Measurements from ENCODE around the gene MAFG. TPM values are rescaled to one million over a fixed set of nuclear protein-coding genes. Genes with fewer than 3 reads are reported as not detected.

The MAFG gene
- total and polyA plus RNA-seq, 2 donors (not counting 3 experiments of a cell fraction or from before 2014, with no cell fraction given), result 27.6 to 35.0 TPM

- TF ChIP-seq FOS (IDR thresholded peaks at IDR 0.05; ENCODE audit: borderline replicate concordance, insufficient read depth, low read length), result no peak
- no peak for TF ChIP-seq MYC (IDR thresholded peaks at IDR 0.05; ENCODE audit: low read depth, low read length)
Observed at GRCh38 chr17:81952792-81953228, 25.3 kb upstream of the MAFG start.

GRCh38 chr17:81951785-81952684 is 24.5 kb upstream of the MAFG start:
- Histone ChIP-seq H3K27ac (ENCODE audit: insufficient read depth, low read depth, low read length) (no peak overlapping the region), H3K9ac (replicated peaks; ENCODE audit: extremely low read depth, insufficient read depth, low read length) (no peak overlapping the region), H3K79me2 (ENCODE audit: control insufficient read depth, insufficient read depth, low read length) (no peaks in the 10 kb centered on the region), H3K36me3 (ENCODE audit: control insufficient read depth in 2 of 2, extremely low read depth in 1 of 2, insufficient read depth in 2 of 2, low read length in 2 of 2) (no peaks in the 10 kb centered on the region), H3K9me1 (replicated peaks; ENCODE audit: control insufficient read depth, extremely low read depth, insufficient read depth, low read length) (no peaks in the 10 kb centered on the region), H4K20me1 (replicated peaks; ENCODE audit: control insufficient read depth, extremely low read depth, insufficient read depth, low read length) (no peaks in the 10 kb centered on the region), H3K27me3 (ENCODE audit: control insufficient read depth in 2 of 2, insufficient read depth in 2 of 2, low read length in 2 of 2) (no peaks in the 10 kb centered on the region), H3K4me1 (ENCODE audit: control insufficient read depth, extremely low read depth, insufficient read depth, low read length) (no peaks in the 10 kb centered on the region), H3K9me3 (replicated peaks; ENCODE audit: control insufficient read depth, insufficient read depth, low read length) (no peaks in the 10 kb centered on the region), H3K4me3 (replicated peaks in 1 of 3; ENCODE audit: insufficient read depth in 1 of 3, low read depth in 1 of 3, low read length in 3 of 3) (no peak overlapping the region), H3K4me2 (ENCODE audit: insufficient read depth, low read length) (no peak overlapping the region), H2AFZ (ENCODE audit: low read depth, low read length) (no peak overlapping the region)
- dilution Hi-C loops (cut with MboI; ENCODE audit: extremely low pct_ligation_motif_present, low sequenced_read_pairs), result no loop called here
- no peak for TF ChIP-seq POLR2AphosphoS5 (IDR thresholded peaks at IDR 0.05; ENCODE audit: insufficient read depth, low read depth, low read length)
- no peak for TF ChIP-seq MYC (IDR thresholded peaks at IDR 0.05; ENCODE audit: low read depth, low read length)
- TF ChIP-seq POLR2A (IDR thresholded peaks at IDR 0.05; ENCODE audit: low read depth, low read length), result no peak
- no peak for TF ChIP-seq FOS (IDR thresholded peaks at IDR 0.05; ENCODE audit: borderline replicate concordance, insufficient read depth, low read length)
- TF ChIP-seq CTCF (IDR thresholded peaks at IDR 0.05; ENCODE audit: extremely low read depth in 1 of 2, insufficient read depth in 1 of 2, low read depth in 1 of 2, low read length in 2 of 2), result no peak
- no peak for TF ChIP-seq GATA2 (IDR thresholded peaks at IDR 0.05; ENCODE audit: insufficient read depth, insufficient read length, low read depth, low read length)
- TF ChIP-seq MAX (IDR thresholded peaks at IDR 0.05; ENCODE audit: insufficient read depth, insufficient read length), result no peak
- TF ChIP-seq JUN (IDR thresholded peaks at IDR 0.05; ENCODE audit: borderline replicate concordance, insufficient read depth, insufficient read length, low read depth), result no peak
- TF ChIP-seq EZH2 (IDR thresholded peaks at IDR 0.05; ENCODE audit: borderline replicate concordance, low read depth, low read length, severe bottlenecking), result no peak
- ChIA-PET POLR2A (no interaction called here), CTCF (interaction anchor here (1.4 kb wide), 1 partner anchor 25 kb away, joined by 3 read pairs; the partner anchor contains the start of gene MAFG)
- intact Hi-C loops (cut with micrococcal nuclease), result no loop called here
- FAIRE-seq (no peak), DNase-seq (ENCODE audit: low read depth, low spot score) (no peak)
- no TSS peak for BruUV-seq (replicated peaks)

More at GRCh38 chr17:81952792-81953228, 25.3 kb upstream of the MAFG start:
- dilution Hi-C loops (cut with MboI; ENCODE audit: extremely low pct_ligation_motif_present, low sequenced_read_pairs), result no loop called here
- H3K4me1 ChIP-seq (ENCODE audit: control insufficient read depth, extremely low read depth, insufficient read depth, low read length), result no peaks in the 10 kb centered on the region
- no peaks in the 10 kb centered on the region for H3K79me2 ChIP-seq (ENCODE audit: control insufficient read depth, insufficient read depth, low read length)
- FAIRE-seq (no peak), DNase-seq (ENCODE audit: low read depth, low spot score) (no peak)
- no peak overlapping the region for H2AFZ ChIP-seq (ENCODE audit: low read depth, low read length)
- no peak overlapping the region for H3K27ac ChIP-seq (ENCODE audit: insufficient read depth, low read depth, low read length)
- H4K20me1 ChIP-seq (replicated peaks; ENCODE audit: control insufficient read depth, extremely low read depth, insufficient read depth, low read length), result no peaks in the 10 kb centered on the region
- CTCF ChIA-PET, result interaction anchor here (0.8 to 1.4 kb wide), 2 partner anchors 25 to 67 kb away, joined by 3 to 4 read pairs; partner anchors contain the start of gene MAFG
- no peaks in the 10 kb centered on the region for H3K9me1 ChIP-seq (replicated peaks; ENCODE audit: control insufficient read depth, extremely low read depth, insufficient read depth, low read length)
- no peaks in the 10 kb centered on the region for H3K9me3 ChIP-seq (replicated peaks; ENCODE audit: control insufficient read depth, insufficient read depth, low read length)
- BruUV-seq (replicated peaks), result no TSS peak
- H3K36me3 ChIP-seq (ENCODE audit: control insufficient read depth in 2 of 2, extremely low read depth in 1 of 2, insufficient read depth in 2 of 2, low read length in 2 of 2), result no peaks in the 10 kb centered on the region
- intact Hi-C loops (cut with micrococcal nuclease), result no loop called here
- no peak overlapping the region for H3K9ac ChIP-seq (replicated peaks; ENCODE audit: extremely low read depth, insufficient read depth, low read length)
- POLR2A ChIA-PET, result no interaction called here
- no peak overlapping the region for H3K4me2 ChIP-seq (ENCODE audit: insufficient read depth, low read length)
- H3K27me3 ChIP-seq (ENCODE audit: control insufficient read depth in 2 of 2, insufficient read depth in 2 of 2, low read length in 2 of 2), result no peaks in the 10 kb centered on the region
- H3K4me3 ChIP-seq (replicated peaks in 1 of 3; ENCODE audit: insufficient read depth in 1 of 3, low read depth in 1 of 3, low read length in 3 of 3), result no peak overlapping the region

Measured in endothelial cell of umbilical vein (primary cell).